Amygdala (tissue), 56 donors: Measurements from ENCODE around the gene TNIK.
A peak's percentile ranks its signal among the peaks of the same experiment; 100 is the strongest.

Source experiments
- DNase-seq, 56 donors: peaks; one replicate each; lab custom pipeline; 2025; lab: John Stamatoyannopoulos, UW

Gene TNIK

GRCh38 chr3:171077261-171077660 lies 382.9 kb downstream of the TNIK start:
- no peak for DNase-seq

GRCh38 chr3:171072432-171072831 lies 387.8 kb downstream of the TNIK start:
- no peak for DNase-seq

GRCh38 chr3:171068658-171069057 lies 391.5 kb downstream of the TNIK start:
- no peak for DNase-seq

GRCh38 chr3:171066206-171066605 lies 394.0 kb downstream of the TNIK start:
- no peak for DNase-seq

- DNase-seq: no peak
These were observed 394.5 kb downstream of the TNIK start for GRCh38 chr3:171065732-171066131.

GRCh38 chr3:171064461-171064860 lies 395.7 kb downstream of the TNIK start:
- no peak for DNase-seq

- no peak for DNase-seq
These were observed 398.5 kb downstream of the TNIK start for GRCh38 chr3:171061749-171062148.

- DNase-seq: no peak
These were observed 400.2 kb downstream of the TNIK start for GRCh38 chr3:171059978-171060377.

GRCh38 chr3:171058873-171059603 lies 401.2 kb downstream of the TNIK start:
- DNase-seq: no peak

- DNase-seq: no peak
These were observed 402.1 kb downstream of the TNIK start for GRCh38 chr3:171058058-171058457.

- DNase-seq: no peak
These were observed 403.1 kb downstream of the TNIK start for GRCh38 chr3:171057072-171057471.

- no peak for DNase-seq
These were observed 403.7 kb downstream of the TNIK start for GRCh38 chr3:171056528-171056927.

- no peak for DNase-seq
These were observed 404.6 kb downstream of the TNIK start for GRCh38 chr3:171055336-171056178.

- no peak for DNase-seq
These were observed 405.3 kb downstream of the TNIK start for GRCh38 chr3:171054921-171055320.

GRCh38 chr3:171054231-171054630 lies 406.0 kb downstream of the TNIK start:
- DNase-seq: no peak

- peak in 30 of 56 donors; percentile 1 to 64 (median 17) for DNase-seq
These were observed 410.3 kb downstream of the TNIK start for GRCh38 chr3:171049861-171050444.

GRCh38 chr3:171046760-171047159 lies 413.4 kb downstream of the TNIK start:
- DNase-seq: no peak

- no peak for DNase-seq
These were observed 415.1 kb downstream of the TNIK start for GRCh38 chr3:171044835-171045793.

- DNase-seq: no peak
These were observed 415.8 kb downstream of the TNIK start for GRCh38 chr3:171044384-171044783.

GRCh38 chr3:171039674-171040073 lies 420.5 kb downstream of the TNIK start:
- DNase-seq: no peak
